Liver (tissue), 3 donors: ENCODE data around the gene STUM.

ENCODE experiments used
- EGR1 ChIP-seq, 2 donors: IDR thresholded peaks; 2 replicates each; pipeline ENCODE4 v1.6.1; 2016 to 2018; ENCODE audit warnings: antibody characterized with exemption in 2 of 2, low read depth in 2 of 2
- FOXA1 ChIP-seq: IDR thresholded peaks from 2 replicates; pipeline ENCODE4 v1.6.1; 2016; ENCODE audit warnings: antibody characterized with exemption
- GABPA ChIP-seq, 2 donors: IDR thresholded peaks in 1 of 2; conservative IDR thresholded peaks in 1 of 2; 2 replicates each; pipeline ENCODE4 v1.6.1; 2016; ENCODE audit warnings: antibody characterized with exemption in 2 of 2, mild to moderate bottlenecking in 1 of 2, moderate library complexity in 1 of 2
- HNF4G ChIP-seq: IDR thresholded peaks from 2 replicates; pipeline ENCODE4 v1.6.1; 2016; ENCODE audit warnings: antibody characterized with exemption
- JUND ChIP-seq, 2 donors: IDR thresholded peaks; 2 replicates each; pipeline ENCODE4 v1.6.1; 2016; ENCODE audit warnings: antibody characterized with exemption in 2 of 2
- RAD21 ChIP-seq, 2 donors: IDR thresholded peaks; 2 replicates each; pipeline ENCODE4 v1.6.1; 2016; ENCODE audit warnings: antibody characterized with exemption in 2 of 2, mild to moderate bottlenecking in 2 of 2
- RXRA ChIP-seq, 2 donors: IDR thresholded peaks; 2 replicates each; pipeline ENCODE4 v1.6.1; 2017 to 2018; ENCODE audit warnings: antibody characterized with exemption in 2 of 2, mild to moderate bottlenecking in 1 of 2
- SP1 ChIP-seq: IDR thresholded peaks from 2 replicates; pipeline ENCODE4 v1.6.1; 2018; ENCODE audit warnings: antibody characterized with exemption, mild to moderate bottlenecking
- TAF1 ChIP-seq: conservative IDR thresholded peaks from 2 replicates; pipeline ENCODE4 v1.6.1; 2016; ENCODE audit warnings: antibody characterized with exemption, mild to moderate bottlenecking
- YY1 ChIP-seq: IDR thresholded peaks from 2 replicates; pipeline ENCODE4 v1.6.1; 2016; ENCODE audit warnings: antibody characterized with exemption, mild to moderate bottlenecking
- TF ChIP-seq, protein P1 (sequence below): fragments of 150-350 bp; IDR thresholded peaks from 2 replicates; pipeline ENCODE4 v1.5.1; 2017; ENCODE audit warnings: improper control_type of control experiment, low read depth, low read length; ENCODE audit not compliant: missing input control
- TF ChIP-seq, protein P2 (sequence below): IDR thresholded peaks from 2 replicates; pipeline ENCODE4 v1.6.1; 2016; ENCODE audit warnings: antibody characterized with exemption
- TF ChIP-seq, protein P3 (sequence below): IDR thresholded peaks from 2 replicates; pipeline ENCODE4 v1.6.1; 2016; ENCODE audit warnings: antibody characterized with exemption
- TF ChIP-seq, protein P4 (sequence below): IDR thresholded peaks from 2 replicates; pipeline ENCODE4 v1.6.1; 2016; ENCODE audit warnings: antibody characterized with exemption, mild to moderate bottlenecking
- donor health status: healthy.
- donor health status: healthy.

DNA sequence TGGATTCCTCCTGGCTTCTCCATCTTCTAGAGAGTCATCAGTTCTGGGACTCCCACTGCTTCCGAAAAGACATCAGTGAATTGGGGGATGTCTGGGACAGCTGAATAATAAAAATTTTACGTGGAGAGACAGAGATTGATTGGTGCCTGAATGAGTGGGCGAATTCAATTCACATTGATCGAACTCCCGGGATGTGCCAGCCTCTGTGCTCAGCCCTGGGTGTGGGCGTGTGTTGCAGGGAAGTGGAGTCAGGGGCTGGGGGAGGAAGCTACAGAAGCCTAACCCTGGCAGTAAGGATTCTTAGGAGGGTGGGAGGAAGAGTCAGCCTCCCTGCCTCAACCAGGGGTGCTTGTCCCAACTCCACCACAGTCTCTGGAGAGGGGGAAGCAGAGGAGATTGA lies 18.0 kb upstream of the STUM start:
- no peak for TF ChIP-seq TAF1
- TF ChIP-seq, protein P1, sequence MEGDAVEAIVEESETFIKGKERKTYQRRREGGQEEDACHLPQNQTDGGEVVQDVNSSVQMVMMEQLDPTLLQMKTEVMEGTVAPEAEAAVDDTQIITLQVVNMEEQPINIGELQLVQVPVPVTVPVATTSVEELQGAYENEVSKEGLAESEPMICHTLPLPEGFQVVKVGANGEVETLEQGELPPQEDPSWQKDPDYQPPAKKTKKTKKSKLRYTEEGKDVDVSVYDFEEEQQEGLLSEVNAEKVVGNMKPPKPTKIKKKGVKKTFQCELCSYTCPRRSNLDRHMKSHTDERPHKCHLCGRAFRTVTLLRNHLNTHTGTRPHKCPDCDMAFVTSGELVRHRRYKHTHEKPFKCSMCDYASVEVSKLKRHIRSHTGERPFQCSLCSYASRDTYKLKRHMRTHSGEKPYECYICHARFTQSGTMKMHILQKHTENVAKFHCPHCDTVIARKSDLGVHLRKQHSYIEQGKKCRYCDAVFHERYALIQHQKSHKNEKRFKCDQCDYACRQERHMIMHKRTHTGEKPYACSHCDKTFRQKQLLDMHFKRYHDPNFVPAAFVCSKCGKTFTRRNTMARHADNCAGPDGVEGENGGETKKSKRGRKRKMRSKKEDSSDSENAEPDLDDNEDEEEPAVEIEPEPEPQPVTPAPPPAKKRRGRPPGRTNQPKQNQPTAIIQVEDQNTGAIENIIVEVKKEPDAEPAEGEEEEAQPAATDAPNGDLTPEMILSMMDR: no peak
- TF ChIP-seq SP1: no peak
- TF ChIP-seq, protein P2, sequence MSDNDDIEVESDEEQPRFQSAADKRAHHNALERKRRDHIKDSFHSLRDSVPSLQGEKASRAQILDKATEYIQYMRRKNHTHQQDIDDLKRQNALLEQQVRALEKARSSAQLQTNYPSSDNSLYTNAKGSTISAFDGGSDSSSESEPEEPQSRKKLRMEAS: no peak
- TF ChIP-seq EGR1 (IDR thresholded peaks at IDR 0.05; ENCODE audit: low read depth in 2 of 2): no peak
- TF ChIP-seq, protein P3, sequence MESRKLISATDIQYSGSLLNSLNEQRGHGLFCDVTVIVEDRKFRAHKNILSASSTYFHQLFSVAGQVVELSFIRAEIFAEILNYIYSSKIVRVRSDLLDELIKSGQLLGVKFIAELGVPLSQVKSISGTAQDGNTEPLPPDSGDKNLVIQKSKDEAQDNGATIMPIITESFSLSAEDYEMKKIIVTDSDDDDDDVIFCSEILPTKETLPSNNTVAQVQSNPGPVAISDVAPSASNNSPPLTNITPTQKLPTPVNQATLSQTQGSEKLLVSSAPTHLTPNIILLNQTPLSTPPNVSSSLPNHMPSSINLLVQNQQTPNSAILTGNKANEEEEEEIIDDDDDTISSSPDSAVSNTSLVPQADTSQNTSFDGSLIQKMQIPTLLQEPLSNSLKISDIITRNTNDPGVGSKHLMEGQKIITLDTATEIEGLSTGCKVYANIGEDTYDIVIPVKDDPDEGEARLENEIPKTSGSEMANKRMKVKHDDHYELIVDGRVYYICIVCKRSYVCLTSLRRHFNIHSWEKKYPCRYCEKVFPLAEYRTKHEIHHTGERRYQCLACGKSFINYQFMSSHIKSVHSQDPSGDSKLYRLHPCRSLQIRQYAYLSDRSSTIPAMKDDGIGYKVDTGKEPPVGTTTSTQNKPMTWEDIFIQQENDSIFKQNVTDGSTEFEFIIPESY: no peak
- TF ChIP-seq, protein P4, sequence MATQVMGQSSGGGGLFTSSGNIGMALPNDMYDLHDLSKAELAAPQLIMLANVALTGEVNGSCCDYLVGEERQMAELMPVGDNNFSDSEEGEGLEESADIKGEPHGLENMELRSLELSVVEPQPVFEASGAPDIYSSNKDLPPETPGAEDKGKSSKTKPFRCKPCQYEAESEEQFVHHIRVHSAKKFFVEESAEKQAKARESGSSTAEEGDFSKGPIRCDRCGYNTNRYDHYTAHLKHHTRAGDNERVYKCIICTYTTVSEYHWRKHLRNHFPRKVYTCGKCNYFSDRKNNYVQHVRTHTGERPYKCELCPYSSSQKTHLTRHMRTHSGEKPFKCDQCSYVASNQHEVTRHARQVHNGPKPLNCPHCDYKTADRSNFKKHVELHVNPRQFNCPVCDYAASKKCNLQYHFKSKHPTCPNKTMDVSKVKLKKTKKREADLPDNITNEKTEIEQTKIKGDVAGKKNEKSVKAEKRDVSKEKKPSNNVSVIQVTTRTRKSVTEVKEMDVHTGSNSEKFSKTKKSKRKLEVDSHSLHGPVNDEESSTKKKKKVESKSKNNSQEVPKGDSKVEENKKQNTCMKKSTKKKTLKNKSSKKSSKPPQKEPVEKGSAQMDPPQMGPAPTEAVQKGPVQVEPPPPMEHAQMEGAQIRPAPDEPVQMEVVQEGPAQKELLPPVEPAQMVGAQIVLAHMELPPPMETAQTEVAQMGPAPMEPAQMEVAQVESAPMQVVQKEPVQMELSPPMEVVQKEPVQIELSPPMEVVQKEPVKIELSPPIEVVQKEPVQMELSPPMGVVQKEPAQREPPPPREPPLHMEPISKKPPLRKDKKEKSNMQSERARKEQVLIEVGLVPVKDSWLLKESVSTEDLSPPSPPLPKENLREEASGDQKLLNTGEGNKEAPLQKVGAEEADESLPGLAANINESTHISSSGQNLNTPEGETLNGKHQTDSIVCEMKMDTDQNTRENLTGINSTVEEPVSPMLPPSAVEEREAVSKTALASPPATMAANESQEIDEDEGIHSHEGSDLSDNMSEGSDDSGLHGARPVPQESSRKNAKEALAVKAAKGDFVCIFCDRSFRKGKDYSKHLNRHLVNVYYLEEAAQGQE: no peak
- TF ChIP-seq JUND (IDR thresholded peaks at IDR 0.05): no peak
- no peak for TF ChIP-seq RXRA (IDR thresholded peaks at IDR 0.05)
- no peak for TF ChIP-seq HNF4G
- TF ChIP-seq RAD21 (IDR thresholded peaks at IDR 0.05): no peak
- no peak for TF ChIP-seq FOXA1
- no peak for TF ChIP-seq GABPA (IDR thresholded peaks at IDR 0.05 in 1 of 2, conservative IDR thresholded peaks at IDR 0.05 in 1 of 2)
- TF ChIP-seq YY1: no peak
